Osteocyte (in vitro differentiated cells): ENCODE measurements around the gene RUNDC3A. TPM values are rescaled to one million over a fixed set of nuclear protein-coding genes. Genes with fewer than 3 reads are reported as not detected.

Source experiments
- DNase-seq: peaks from one replicate; pipeline ENCODE4 v3.0.0; 2021; ENCODE audit warnings: mixed read lengths; ENCODE audit not compliant: unreplicated experiment; ENCODE audit errors: extremely low spot score
- H3K27ac Mint-ChIP-seq: one replicate; pipeline ENCODE4 v1.8.0; 2021; ENCODE audit warnings: mild to moderate bottlenecking, mixed read lengths; ENCODE audit not compliant: unreplicated experiment
- H3K27me3 Mint-ChIP-seq: one replicate; pipeline ENCODE4 v1.8.0; 2021; ENCODE audit warnings: mixed read lengths; ENCODE audit not compliant: unreplicated experiment
- H3K36me3 Mint-ChIP-seq: one replicate; pipeline ENCODE4 v1.8.0; 2021; ENCODE audit warnings: mixed read lengths; ENCODE audit not compliant: unreplicated experiment
- H3K4me1 Mint-ChIP-seq: one replicate; pipeline ENCODE4 v1.8.0; 2021; ENCODE audit warnings: mixed read lengths; ENCODE audit not compliant: unreplicated experiment
- H3K4me3 Mint-ChIP-seq: one replicate; pipeline ENCODE4 v1.8.0; 2021; ENCODE audit warnings: mild to moderate bottlenecking, moderate library complexity, mixed read lengths; ENCODE audit not compliant: unreplicated experiment
- H3K9me3 Mint-ChIP-seq: one replicate; pipeline ENCODE4 v1.8.0; 2021; ENCODE audit warnings: mixed read lengths; ENCODE audit not compliant: unreplicated experiment
- CTCF ChIP-seq: fragments of 200-600 bp; sonication (generic); IDR thresholded peaks from 2 replicates; pipeline ENCODE4 v1.5.0; 2021; ENCODE audit warnings: antibody characterized with exemption, mild to moderate bottlenecking, moderate library complexity
- total RNA-seq: library from RNA; stranded (reverse); gene quantifications from 2 replicates; pipeline ENCODE4 v1.2.1, GENCODE V29; 2021

Gene RUNDC3A
- total RNA-seq, 1 donor from 2014 or later, result 0.38 TPM

GRCh38 chr17:44310609-44311376, 2.4 kb downstream of the RUNDC3A start:
- DNase-seq, result no peak
- Mint-ChIP-seq H3K4me1 (peaks cover 10% of the 10 kb centered on the region), H3K4me3 (no peak overlapping the region), H3K27me3 (peaks cover 35% of the 10 kb centered on the region), H3K9me3 (no peaks in the 10 kb centered on the region), H3K27ac (no peak overlapping the region), H3K36me3 (no peaks in the 10 kb centered on the region)
- no peak for TF ChIP-seq CTCF

GRCh38 chr17:44311562-44312181, 3.3 kb downstream of the RUNDC3A start:
- H3K9me3 Mint-ChIP-seq, result no peaks in the 10 kb centered on the region
- H3K4me3 Mint-ChIP-seq, result no peak overlapping the region
- H3K4me1 Mint-ChIP-seq, result peaks cover 16% of the 10 kb centered on the region
- H3K36me3 Mint-ChIP-seq, result no peaks in the 10 kb centered on the region
- no peak overlapping the region for H3K27ac Mint-ChIP-seq
- no peak for TF ChIP-seq CTCF
- H3K27me3 Mint-ChIP-seq, result peaks cover 39% of the 10 kb centered on the region
- no peak for DNase-seq

GRCh38 chr17:44312396-44313104, 4.1 kb downstream of the RUNDC3A start:
- DNase-seq, result no peak
- TF ChIP-seq CTCF, result no peak
- Mint-ChIP-seq H3K36me3 (no peaks in the 10 kb centered on the region), H3K4me3 (no peak overlapping the region), H3K9me3 (no peaks in the 10 kb centered on the region), H3K27me3 (peaks cover 40% of the 10 kb centered on the region), H3K4me1 (peaks cover 16% of the 10 kb centered on the region), H3K27ac (no peak overlapping the region)

GRCh38 chr17:44314031-44314430, 5.6 kb downstream of the RUNDC3A start:
- H3K27me3 Mint-ChIP-seq, result peaks cover 49% of the 10 kb centered on the region
- H3K36me3 Mint-ChIP-seq, result no peaks in the 10 kb centered on the region
- H3K4me1 Mint-ChIP-seq, result peaks cover 11% of the 10 kb centered on the region
- no peak for DNase-seq
- H3K27ac Mint-ChIP-seq, result no peak overlapping the region
- no peaks in the 10 kb centered on the region for H3K9me3 Mint-ChIP-seq
- H3K4me3 Mint-ChIP-seq, result peak overlapping the region; percentile 42
- no peak for TF ChIP-seq CTCF

GRCh38 chr17:44314524-44314868, 6.1 kb downstream of the RUNDC3A start:
- Mint-ChIP-seq H3K4me3 (peak overlapping the region; percentile 42), H3K36me3 (peaks cover 4% of the 10 kb centered on the region), H3K4me1 (peaks cover 11% of the 10 kb centered on the region), H3K27ac (no peak overlapping the region), H3K9me3 (no peaks in the 10 kb centered on the region), H3K27me3 (peaks cover 49% of the 10 kb centered on the region)
- TF ChIP-seq CTCF, result no peak
- DNase-seq, result no peak
